AG09319 (cell line): ENCODE data around the gene DLG1.
"Not testable (repeated sequence)": the region's sequence is repeated elsewhere in the genome, so short reads cannot be mapped to it uniquely, and the experiment has no call there.

ENCODE experiments used
- DNase-seq: peaks from one replicate; pipeline ENCODE4 v3.0.0-alpha.2; 2010; ENCODE audit warnings: low read depth; ENCODE audit errors: extremely low read depth
- TF ChIP-seq, protein P1 (sequence below): IDR thresholded peaks from 2 replicates; pipeline ENCODE4 v1.5.1; 2011; ENCODE audit warnings: low read depth, mild to moderate bottlenecking, inconsistent platforms, low read length, moderate library complexity

Gene DLG1

DNA sequence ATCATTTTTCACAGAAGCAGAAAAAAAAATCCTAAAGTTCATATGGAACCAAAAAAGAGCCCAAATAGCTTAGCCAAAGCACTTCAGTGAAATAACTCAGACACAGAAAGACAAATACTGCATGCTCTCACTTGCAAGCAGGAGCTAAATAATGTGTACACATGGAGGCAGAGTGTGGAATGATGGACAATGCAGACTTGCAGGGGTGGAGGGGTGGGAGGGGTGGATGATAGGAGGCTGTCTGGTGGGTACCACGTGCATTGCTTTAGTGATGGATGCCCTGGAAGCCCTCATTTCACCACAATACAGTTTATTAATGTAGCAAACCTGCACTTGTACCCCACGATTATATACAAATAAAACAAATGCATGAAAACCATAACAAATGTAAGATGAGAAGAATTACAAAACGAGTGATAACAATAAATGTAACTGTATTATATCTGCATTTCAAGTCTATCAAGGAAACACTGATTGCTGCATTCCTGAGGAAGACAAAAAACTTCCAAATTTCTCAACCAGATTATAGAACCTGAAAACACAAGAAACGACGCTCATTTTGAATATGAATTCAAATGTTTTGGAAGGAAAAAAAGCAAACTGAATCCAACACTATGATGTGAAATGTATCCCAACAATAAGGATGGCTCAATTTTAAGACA, 96.5 kb downstream of the DLG1 start:
- DNase-seq, result no peak
- TF ChIP-seq, protein P1, sequence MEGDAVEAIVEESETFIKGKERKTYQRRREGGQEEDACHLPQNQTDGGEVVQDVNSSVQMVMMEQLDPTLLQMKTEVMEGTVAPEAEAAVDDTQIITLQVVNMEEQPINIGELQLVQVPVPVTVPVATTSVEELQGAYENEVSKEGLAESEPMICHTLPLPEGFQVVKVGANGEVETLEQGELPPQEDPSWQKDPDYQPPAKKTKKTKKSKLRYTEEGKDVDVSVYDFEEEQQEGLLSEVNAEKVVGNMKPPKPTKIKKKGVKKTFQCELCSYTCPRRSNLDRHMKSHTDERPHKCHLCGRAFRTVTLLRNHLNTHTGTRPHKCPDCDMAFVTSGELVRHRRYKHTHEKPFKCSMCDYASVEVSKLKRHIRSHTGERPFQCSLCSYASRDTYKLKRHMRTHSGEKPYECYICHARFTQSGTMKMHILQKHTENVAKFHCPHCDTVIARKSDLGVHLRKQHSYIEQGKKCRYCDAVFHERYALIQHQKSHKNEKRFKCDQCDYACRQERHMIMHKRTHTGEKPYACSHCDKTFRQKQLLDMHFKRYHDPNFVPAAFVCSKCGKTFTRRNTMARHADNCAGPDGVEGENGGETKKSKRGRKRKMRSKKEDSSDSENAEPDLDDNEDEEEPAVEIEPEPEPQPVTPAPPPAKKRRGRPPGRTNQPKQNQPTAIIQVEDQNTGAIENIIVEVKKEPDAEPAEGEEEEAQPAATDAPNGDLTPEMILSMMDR, result no peak

- not testable (repeated sequence) for DNase-seq
Observed at GRCh38 chr3:197200856-197201255, 97.6 kb downstream of the DLG1 start.

DNA sequence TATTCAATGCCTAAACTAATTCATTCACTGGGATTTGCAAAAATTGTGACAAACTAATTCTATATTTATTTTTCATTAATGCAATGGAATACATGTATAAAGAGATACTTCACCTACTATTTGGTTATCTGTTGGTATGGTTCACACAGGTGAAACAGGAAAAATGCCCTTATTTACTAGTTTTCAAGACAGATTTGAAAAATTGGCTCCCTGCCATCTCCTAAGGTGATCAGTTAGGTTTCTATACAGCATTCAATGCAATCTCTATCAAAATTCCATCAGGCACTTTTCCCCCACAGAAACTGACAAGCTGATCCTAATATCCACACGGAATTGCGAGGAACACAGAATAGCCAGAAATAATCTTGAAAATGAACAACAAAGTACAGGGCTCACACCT, 101.1 kb downstream of the DLG1 start:
- DNase-seq, result no peak
- TF ChIP-seq, protein P1, result no peak

DNA sequence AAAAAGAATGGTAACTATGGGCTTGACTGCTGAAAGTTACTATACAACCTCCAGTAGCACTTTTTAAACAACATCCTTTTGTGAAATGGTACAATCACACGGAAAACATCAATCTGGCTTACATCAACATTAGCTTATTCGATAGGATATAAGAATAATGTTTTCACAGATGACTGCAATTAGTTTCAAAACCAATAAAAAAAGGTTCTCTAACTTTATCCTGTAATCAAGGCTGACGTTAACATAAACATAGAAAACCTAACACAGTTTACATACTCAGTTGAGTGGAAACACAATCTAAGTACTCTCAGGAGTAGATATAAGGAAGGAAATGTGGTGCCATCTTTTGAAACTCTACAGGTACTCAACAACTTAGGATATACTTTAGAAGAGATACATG, 102.2 kb downstream of the DLG1 start:
- DNase-seq, result peak; percentile 28
- TF ChIP-seq, protein P1, result no peak

DNA sequence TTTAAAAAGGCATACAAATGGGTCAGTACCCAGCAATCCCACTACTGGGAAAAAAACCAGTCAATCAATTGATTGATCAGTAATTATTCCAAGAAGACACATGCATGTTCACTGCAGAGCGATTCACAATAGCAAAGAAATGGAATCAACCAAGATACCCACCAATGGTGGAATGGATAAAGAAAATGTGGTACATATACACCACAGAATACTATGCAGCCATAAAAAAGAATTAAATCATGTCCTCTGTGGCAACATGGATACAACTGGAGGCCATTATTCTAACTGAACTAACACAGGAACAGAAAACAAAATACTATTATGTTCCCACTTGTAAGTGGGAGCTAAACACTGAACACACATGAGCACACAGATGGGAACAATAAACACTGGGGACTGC, 103.1 kb downstream of the DLG1 start:
- TF ChIP-seq, protein P1, result no peak
- no peak for DNase-seq

DNA sequence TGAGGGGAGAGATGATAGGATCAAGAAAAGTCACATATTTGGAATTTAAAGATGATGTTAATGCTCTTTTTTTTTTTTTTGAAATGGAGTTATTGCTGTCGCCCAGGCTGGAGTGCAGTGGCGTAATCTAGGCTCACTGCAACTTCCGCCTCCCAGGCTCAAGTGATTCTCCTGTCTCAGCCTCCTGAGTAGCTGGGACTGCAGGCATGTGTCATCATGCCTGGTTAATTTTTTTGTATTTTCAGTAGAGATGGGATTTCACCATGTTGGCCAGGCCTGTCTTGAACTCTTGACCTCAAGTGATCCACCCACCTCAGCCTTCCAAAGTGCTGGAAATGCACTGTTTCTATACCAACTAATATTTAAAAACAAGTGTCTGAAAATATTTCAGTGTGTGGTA, 104.7 kb downstream of the DLG1 start:
- not testable (repeated sequence) for DNase-seq

- no peak for DNase-seq
Observed at GRCh38 chr3:197191897-197192296, 106.5 kb downstream of the DLG1 start.

DNA sequence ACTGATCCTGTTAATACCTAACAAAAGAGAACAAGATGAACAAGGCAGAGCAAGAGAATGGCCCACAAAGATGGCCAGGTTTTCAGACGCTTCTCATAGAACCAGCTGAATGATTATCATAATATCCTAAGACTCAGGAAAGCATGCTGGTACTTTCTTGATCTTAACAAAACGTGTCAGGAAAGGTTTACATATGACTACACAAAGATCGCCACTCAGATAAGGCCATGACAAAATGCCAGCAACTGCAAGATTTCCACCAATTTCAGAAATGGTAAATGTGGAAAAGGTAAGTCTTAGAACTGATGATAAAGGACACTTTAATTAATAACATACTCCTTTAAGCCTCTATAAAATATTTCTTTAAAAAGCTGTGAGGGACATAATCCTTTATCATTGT, 108.8 kb downstream of the DLG1 start:
- DNase-seq, result no peak
- TF ChIP-seq, protein P1, result no peak

More at GRCh38 chr3:197191897-197192296, 106.5 kb downstream of the DLG1 start:
- TF ChIP-seq, protein P1, result no peak

DNA sequence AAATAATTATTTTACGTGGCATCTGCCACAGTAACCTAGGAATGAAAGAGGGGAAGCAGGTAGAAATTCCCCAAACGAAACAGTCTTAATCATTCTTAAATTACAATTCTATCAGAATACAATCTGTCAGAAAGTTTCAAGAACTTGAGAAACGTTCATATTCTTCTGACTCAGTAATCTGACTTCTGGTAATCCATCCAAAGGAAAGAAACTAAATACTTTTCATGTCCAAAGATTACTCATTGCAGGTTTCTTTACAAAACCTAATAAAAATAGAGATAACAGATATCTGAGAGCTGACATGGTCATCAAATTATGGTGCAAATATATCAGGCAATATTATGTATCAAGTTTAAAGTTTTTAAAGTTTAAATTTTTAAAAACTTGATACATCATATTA, 109.4 kb downstream of the DLG1 start:
- TF ChIP-seq, protein P1, result no peak
- no peak for DNase-seq
